Urothelium cell line (cell line): ENCODE data around the gene COLEC12.

ENCODE experiments used
- DNase-seq: peaks from one replicate; pipeline ENCODE4 v3.0.0; 2011; ENCODE audit warnings: low spot score, mixed read lengths
- FAIRE-seq: peaks from 2 replicates; lab custom pipeline; 2011; peaks lifted over from hg19 to GRCh38; lab: Jason Lieb, UNC

COLEC12 gene

GRCh38 chr18:500632-501405 is at the start of gene COLEC12:
Gene COLEC12, minus strand, starts transcription at chr18:500701. Its CDS starts 187 bp downstream, at chr18:500514.
- no peak for FAIRE-seq
- no peak for DNase-seq

DNA sequence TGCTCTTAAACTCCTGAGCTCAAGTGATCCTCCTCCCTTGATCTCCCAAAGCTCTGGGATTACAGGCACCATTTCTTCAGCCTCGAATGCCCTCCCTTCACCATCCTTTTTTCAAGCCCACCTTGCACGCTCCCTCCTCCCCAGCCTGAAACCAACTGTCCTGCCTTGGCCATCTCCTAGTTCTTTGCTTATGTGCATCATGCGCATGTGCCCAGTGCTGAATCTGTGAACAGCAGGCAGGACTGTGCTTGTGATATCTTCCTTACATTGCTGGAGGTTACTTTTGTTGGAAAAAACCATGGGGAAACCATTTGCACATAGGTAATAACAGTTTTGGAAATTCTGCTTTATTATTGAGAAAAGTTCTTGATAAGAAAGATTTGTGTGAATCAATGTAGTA is 49.5 kb upstream of the COLEC12 start:
- FAIRE-seq (peak; percentile 81), DNase-seq (no peak)

DNA sequence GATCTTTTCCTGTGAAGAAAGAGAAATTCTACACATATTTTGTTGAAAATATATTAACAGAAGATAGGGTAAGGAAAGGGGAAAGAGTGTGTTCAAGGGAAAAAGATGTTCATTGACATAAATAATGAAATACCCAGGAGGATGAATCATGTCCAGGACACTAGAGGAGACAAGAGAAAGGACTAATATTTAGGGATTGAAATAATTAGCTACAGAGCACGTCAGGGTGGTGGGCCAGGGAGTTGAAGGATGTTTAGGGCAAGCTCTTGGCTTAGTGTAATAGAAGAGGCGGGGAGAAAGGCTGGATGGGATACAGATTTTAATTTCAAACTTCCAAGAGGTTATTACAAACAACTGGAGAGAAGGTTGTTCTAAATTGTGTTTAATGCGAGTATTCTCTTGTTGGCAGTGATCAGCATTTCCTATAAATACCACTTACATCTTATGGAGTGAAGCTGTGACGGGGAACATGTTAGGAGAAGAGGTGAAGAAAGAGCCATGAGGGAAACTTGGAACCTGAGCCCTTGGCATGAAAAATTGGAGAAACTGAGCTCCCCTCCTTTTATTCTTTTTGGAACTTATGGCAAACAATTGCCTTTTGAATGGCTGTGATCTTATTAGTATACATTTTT is 43.1 kb upstream of the COLEC12 start:
- no peak for FAIRE-seq
- DNase-seq = no peak

- FAIRE-seq (no peak), DNase-seq (no peak)
Observed at GRCh38 chr18:533995-534601, 33.6 kb upstream of the COLEC12 start.

GRCh38 chr18:532632-533031 is 32.1 kb upstream of the COLEC12 start:
- no peak for DNase-seq
- no peak for FAIRE-seq

- no peak for DNase-seq
- FAIRE-seq = no peak
Observed at GRCh38 chr18:532018-532417, 31.5 kb upstream of the COLEC12 start.

- FAIRE-seq (no peak), DNase-seq (no peak)
Observed at GRCh38 chr18:527146-527545, 26.6 kb upstream of the COLEC12 start.

DNA sequence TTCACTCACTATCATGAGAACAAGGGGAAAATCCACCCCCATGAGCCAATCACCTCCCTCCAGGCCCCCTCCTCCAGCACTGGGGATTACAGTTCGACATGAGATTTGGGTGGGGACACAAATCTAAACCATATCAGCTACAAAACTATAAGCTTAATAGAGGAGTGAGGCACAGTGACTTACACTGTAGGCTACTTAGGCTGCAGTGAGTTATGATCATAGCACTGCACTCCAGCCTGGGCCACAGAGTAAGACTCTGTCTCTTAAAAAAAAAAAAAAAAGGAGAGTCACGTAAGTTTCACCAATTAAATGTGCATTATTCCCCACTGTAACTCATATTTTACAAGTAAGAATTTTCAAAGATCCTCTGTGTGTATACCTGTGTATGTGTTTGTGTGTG is 26.2 kb upstream of the COLEC12 start:
- no peak for DNase-seq

GRCh38 chr18:525036-525797 is 24.7 kb upstream of the COLEC12 start:
- peak; percentile 66 for DNase-seq

More for the DNA sequence above, 26.2 kb upstream of the COLEC12 start:
- no peak for FAIRE-seq

DNA sequence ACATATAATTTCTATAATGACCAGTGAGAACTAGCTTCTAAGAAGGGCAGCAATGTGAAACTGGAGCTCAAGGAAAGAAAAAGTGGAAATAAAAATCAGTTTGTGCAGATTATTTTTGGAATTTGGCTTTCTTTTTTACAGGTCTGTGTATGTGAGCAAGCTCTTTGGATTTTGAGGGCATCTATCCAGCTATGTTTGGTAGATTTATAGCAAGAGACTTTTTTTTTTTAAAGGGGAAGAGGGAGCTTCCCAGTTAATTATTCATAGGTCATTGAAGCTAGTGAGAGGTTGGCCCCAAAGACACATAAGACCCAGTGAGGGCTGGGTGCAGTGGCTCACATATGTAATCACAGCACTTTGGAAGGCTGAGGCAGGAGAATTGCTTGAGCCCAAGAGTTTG is 24.0 kb upstream of the COLEC12 start:
- FAIRE-seq (no peak), DNase-seq (no peak)

More at GRCh38 chr18:525036-525797, 24.7 kb upstream of the COLEC12 start:
- FAIRE-seq = peak; percentile 30

- FAIRE-seq = peak; percentile 5
- DNase-seq = no peak
Observed at GRCh38 chr18:523561-523960, 23.1 kb upstream of the COLEC12 start.

GRCh38 chr18:519019-519879 is 18.7 kb upstream of the COLEC12 start:
- FAIRE-seq (peak; percentile 53), DNase-seq (peak; percentile 43)

DNA sequence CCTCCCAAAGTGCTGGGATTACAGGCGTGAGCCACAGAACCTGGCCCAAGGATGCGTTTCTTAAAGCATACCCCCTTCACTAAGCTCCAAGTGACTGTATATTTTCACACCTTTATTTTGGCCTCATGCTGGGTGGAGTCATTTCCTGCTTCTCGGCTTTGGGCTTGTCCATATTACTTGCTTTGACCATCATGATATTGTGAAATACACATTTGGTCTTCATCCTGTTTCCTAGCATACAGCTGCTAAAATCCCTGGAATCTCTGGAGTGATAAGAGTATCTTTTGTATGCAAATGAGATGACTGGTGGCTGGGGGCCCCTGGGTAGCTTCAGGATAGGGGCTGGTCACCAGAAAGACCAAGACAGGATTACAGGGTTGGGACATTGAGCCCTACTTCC is 17.6 kb upstream of the COLEC12 start:
- FAIRE-seq (no peak), DNase-seq (no peak)

GRCh38 chr18:515838-516237 is 15.3 kb upstream of the COLEC12 start:
- FAIRE-seq (no peak), DNase-seq (no peak)

GRCh38 chr18:515156-515815 is 14.8 kb upstream of the COLEC12 start:
- peak; percentile 56 for FAIRE-seq
- DNase-seq = no peak

DNA sequence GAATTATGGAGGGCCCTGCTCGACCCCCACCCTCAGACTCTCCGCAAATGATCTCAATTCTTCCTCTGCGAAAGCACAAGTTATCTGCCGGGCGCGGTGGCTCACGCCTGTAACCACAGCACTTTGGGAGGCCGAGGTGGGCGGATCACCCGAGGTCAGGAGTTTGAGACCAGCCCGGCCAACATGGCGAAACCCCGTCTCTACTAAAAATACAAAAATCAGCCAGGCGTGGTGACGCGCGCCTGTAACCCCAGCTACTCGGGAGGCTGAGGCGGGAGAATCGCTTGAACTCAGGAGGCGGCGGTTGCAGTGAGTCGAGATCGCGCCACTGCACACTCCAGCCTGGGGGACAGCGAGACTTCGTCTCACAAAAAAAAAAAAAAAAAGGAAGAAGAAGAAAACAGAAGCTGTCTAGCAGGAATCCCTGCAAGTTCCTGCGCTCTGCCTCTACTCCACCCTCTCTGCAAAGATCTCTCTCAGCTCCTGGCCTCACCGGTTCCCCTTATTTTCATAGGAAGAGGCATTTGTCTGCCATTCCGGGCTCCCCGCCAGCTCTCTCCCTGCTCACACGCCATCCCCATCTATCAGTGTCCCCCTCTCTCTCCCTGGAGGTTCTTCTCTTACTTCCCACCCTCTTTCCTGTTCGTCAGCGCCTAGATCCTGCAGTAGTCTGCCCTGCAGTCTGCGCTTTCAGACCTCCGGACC is 13.5 kb upstream of the COLEC12 start:
- DNase-seq (no peak), FAIRE-seq (no peak)

GRCh38 chr18:512957-513356 is 12.5 kb upstream of the COLEC12 start:
- FAIRE-seq (no peak), DNase-seq (no peak)

GRCh38 chr18:508835-509234 is 8.3 kb upstream of the COLEC12 start:
- DNase-seq (no peak), FAIRE-seq (no peak)

GRCh38 chr18:507636-508035 is 7.1 kb upstream of the COLEC12 start:
- no peak for FAIRE-seq

More at GRCh38 chr18:507636-508035, 7.1 kb upstream of the COLEC12 start:
- no peak for DNase-seq
